Ishikawa (cell line): Measurements from ENCODE around the gene TIFAB.

Source experiments
- MAX ChIP-seq: IDR thresholded peaks from 2 replicates; pipeline ENCODE4 v1.6.1; 2012
- REST ChIP-seq: IDR thresholded peaks from 2 replicates; pipeline ENCODE4 v1.6.1; 2012; ENCODE audit warnings: low read depth, mild to moderate bottlenecking
- TAF1 ChIP-seq: IDR thresholded peaks from 2 replicates; pipeline ENCODE4 v1.6.1; 2012; ENCODE audit warnings: low read depth, mild to moderate bottlenecking
- USF1 ChIP-seq: IDR thresholded peaks from 2 replicates; pipeline ENCODE4 v1.6.1; 2012

- TF ChIP-seq MAX (no peak), TAF1 (no peak), USF1 (no peak), REST (no peak)
Observed at GRCh38 chr5:135494196-135494595, 42.0 kb upstream of the TIFAB start.
